Ascending aorta (tissue), 2 donors: ENCODE measurements around the gene SDK1. TPM values are rescaled to one million over a fixed set of nuclear protein-coding genes. Genes with fewer than 3 reads are reported as not detected.

Experiments
- DNase-seq, 2 donors: peaks; one replicate each; pipeline ENCODE4 v3.0.0-alpha.2; 2019; ENCODE audit warnings: low spot score in 2 of 2
- H3K27ac ChIP-seq, 2 donors: fragments of 200-600 bp; sonication (generic); one replicate each; pipeline ENCODE4 v1.5.1; 2016 to 2017; ENCODE audit warnings: mild to moderate bottlenecking in 1 of 2
- H3K27me3 ChIP-seq: fragments of 200-600 bp; sonication (generic); one replicate; pipeline ENCODE4 v1.5.1; 2017
- H3K36me3 ChIP-seq, 2 donors: fragments of 200-600 bp; sonication (generic); one replicate each; pipeline ENCODE4 v1.5.1; 2016
- H3K4me1 ChIP-seq, 2 donors: fragments of 200-600 bp; sonication (generic); one replicate each; pipeline ENCODE4 v1.5.1; 2016 to 2017; ENCODE audit warnings: mild to moderate bottlenecking in 1 of 2
- H3K4me3 ChIP-seq, 2 donors: fragments of 200-600 bp; sonication (generic); one replicate each; pipeline ENCODE4 v1.5.1; 2016 to 2017; ENCODE audit warnings: mild to moderate bottlenecking in 1 of 2
- H3K9me3 ChIP-seq, 2 donors: fragments of 200-600 bp; sonication (generic); one replicate each; pipeline ENCODE4 v1.5.1; 2016
- intact Hi-C: fragments of 100-400 bp; cut with DNase I; formaldehyde crosslinking; loops from one replicate; pipeline ENCODE4 v1.15.1; 2023
- total RNA-seq: library from RNA; depleted of rRNA; stranded (reverse); fragments of >200 nt; gene quantifications from one replicate; pipeline ENCODE4 v1.1.0, GENCODE V29; 2016
- TF ChIP-seq, protein P1 (sequence below), 3 experiments: fragments of 200-600 bp in 2 of 3; fragments of 450-650 bp in 1 of 3; sonication (generic) in 2 of 3; IDR thresholded peaks; one replicate each; pipeline ENCODE4 v1.5.1; 2016 to 2019; ENCODE audit warnings: antibody characterized with exemption in 3 of 3, mild to moderate bottlenecking in 1 of 3, moderate library complexity in 1 of 3

The SDK1 gene
- total RNA-seq, 1 donor from 2014 or later = 13.3 TPM

DNA sequence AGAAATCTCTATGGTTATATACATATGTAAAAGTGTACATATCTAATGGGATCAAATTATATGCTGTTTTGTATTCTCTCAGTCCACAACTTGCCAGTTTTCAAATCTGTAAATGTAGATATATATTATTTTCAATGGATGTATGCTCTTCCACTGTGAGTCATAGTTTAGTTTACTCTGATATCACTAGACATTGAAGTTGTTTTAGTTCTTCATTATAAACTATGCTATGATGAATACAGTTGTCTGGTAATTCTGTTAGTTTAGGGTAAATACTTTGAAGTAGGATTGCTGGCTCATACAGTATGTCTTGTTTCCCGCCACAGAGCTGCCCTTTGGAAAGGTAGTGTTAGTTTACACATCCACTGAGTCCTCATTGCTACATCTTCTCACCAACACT lies 25.2 kb downstream of the SDK1 start:
- TF ChIP-seq, protein P1, sequence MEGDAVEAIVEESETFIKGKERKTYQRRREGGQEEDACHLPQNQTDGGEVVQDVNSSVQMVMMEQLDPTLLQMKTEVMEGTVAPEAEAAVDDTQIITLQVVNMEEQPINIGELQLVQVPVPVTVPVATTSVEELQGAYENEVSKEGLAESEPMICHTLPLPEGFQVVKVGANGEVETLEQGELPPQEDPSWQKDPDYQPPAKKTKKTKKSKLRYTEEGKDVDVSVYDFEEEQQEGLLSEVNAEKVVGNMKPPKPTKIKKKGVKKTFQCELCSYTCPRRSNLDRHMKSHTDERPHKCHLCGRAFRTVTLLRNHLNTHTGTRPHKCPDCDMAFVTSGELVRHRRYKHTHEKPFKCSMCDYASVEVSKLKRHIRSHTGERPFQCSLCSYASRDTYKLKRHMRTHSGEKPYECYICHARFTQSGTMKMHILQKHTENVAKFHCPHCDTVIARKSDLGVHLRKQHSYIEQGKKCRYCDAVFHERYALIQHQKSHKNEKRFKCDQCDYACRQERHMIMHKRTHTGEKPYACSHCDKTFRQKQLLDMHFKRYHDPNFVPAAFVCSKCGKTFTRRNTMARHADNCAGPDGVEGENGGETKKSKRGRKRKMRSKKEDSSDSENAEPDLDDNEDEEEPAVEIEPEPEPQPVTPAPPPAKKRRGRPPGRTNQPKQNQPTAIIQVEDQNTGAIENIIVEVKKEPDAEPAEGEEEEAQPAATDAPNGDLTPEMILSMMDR (IDR thresholded peaks at IDR 0.05) = no peak
- Histone ChIP-seq H3K4me3 (no peak overlapping the region), H3K27me3 (no peaks in the 10 kb centered on the region), H3K4me1 (no peaks in the 10 kb centered on the region), H3K9me3 (no peaks in the 10 kb centered on the region), H3K27ac (no peak overlapping the region), H3K36me3 (no peaks in the 10 kb centered on the region)
- no peak for DNase-seq
- intact Hi-C loops = no loop called here

DNA sequence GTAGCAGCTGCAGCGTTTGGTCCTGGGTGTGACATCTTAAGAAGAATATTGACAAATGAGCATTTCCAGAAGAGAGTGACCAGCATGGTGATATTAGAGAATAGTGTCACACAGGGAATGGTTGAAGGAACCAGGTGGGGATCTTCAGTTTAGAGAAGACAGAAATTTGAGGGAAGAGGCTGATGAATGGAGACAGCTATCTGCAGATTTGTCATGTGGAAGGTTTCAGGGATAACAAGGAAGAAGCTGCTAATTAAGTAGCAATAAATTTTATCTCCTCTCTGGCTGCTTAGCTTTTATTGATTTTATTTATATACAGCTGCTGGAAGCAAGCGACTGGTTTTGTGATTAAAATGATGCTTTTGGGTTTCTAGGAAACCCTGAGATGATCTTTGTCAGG lies 26.0 kb downstream of the SDK1 start:
- DNase-seq = no peak
- TF ChIP-seq, protein P1 (IDR thresholded peaks at IDR 0.05) = no peak
- intact Hi-C loops = no loop called here
- Histone ChIP-seq H3K36me3 (no peaks in the 10 kb centered on the region), H3K27me3 (no peaks in the 10 kb centered on the region), H3K4me3 (no peak overlapping the region), H3K4me1 (no peaks in the 10 kb centered on the region), H3K27ac (no peak overlapping the region), H3K9me3 (no peaks in the 10 kb centered on the region)

DNA sequence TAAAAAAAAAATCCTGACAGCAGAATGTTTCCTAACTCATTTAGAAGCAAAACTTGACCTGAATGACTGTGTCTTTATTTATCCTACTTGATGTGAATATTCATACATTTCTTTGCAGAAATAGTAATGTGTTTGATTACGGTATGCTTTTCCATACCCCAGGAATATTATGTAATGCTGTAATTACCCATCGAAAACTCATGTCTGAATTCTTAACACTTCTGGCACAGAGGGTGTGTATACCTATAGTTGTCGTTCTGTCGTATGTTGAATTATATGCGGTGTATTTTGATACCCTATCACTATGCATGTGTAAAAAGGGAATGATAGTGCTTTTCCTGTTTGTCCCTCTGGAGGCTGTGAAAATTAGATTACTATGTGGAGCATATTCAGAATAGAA lies 26.6 kb downstream of the SDK1 start:
- no peaks in the 10 kb centered on the region for H3K4me1 ChIP-seq
- intact Hi-C loops = no loop called here
- TF ChIP-seq, protein P1 (IDR thresholded peaks at IDR 0.05) = no peak
- H3K27me3 ChIP-seq = no peaks in the 10 kb centered on the region
- no peaks in the 10 kb centered on the region for H3K36me3 ChIP-seq
- no peaks in the 10 kb centered on the region for H3K9me3 ChIP-seq
- no peak overlapping the region for H3K4me3 ChIP-seq
- DNase-seq = no peak
- no peak overlapping the region for H3K27ac ChIP-seq

DNA sequence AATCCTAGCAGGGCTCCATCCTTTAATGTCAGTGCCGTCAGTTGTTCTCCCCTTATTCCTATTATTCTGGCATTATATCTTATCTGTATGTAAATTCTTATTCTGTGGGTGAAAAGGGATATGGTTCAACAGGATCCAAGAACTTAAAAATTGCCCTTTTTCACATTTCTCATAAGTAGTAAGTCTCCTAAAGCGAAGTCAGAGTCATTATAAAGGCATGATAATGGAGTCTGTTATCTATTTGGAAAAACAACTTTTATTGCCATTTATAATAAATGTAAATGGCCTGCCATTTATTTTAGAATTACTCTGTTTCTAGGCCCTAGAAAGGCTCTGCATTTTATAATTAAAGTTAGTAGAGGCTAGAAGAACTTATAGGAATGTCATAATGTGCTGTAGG lies 31.3 kb downstream of the SDK1 start:
- Histone ChIP-seq H3K4me1 (no peaks in the 10 kb centered on the region), H3K27ac (no peak overlapping the region), H3K27me3 (no peaks in the 10 kb centered on the region), H3K4me3 (no peak overlapping the region), H3K36me3 (no peaks in the 10 kb centered on the region), H3K9me3 (no peaks in the 10 kb centered on the region)
- no peak for DNase-seq
- TF ChIP-seq, protein P1 (IDR thresholded peaks at IDR 0.05) = no peak
- intact Hi-C loops = no loop called here

DNA sequence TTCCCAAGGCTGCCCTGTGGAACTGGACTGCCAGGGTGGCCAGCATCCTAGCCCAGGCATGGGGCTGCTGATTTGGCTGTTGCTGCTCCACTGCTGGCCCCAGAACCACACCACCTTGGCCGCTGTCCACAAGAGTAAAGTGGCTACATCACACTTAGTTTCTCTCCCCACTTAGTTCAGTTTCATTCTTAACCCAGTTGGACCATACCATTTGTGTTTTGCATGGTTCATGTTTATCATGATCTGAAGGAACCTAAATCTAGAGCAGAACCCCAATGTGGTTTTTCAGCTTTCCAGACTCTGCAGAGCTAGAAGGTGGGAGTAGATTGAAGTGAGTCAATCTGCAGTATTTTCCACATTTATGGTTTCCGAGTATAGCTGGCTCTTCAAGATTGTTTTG lies 32.8 kb downstream of the SDK1 start:
- intact Hi-C loops = no loop called here
- Histone ChIP-seq H3K4me1 (no peaks in the 10 kb centered on the region), H3K27me3 (no peaks in the 10 kb centered on the region), H3K36me3 (no peaks in the 10 kb centered on the region), H3K4me3 (no peak overlapping the region), H3K27ac (no peak overlapping the region), H3K9me3 (no peaks in the 10 kb centered on the region)
- TF ChIP-seq, protein P1 (IDR thresholded peaks at IDR 0.05) = no peak
- DNase-seq = no peak

DNA sequence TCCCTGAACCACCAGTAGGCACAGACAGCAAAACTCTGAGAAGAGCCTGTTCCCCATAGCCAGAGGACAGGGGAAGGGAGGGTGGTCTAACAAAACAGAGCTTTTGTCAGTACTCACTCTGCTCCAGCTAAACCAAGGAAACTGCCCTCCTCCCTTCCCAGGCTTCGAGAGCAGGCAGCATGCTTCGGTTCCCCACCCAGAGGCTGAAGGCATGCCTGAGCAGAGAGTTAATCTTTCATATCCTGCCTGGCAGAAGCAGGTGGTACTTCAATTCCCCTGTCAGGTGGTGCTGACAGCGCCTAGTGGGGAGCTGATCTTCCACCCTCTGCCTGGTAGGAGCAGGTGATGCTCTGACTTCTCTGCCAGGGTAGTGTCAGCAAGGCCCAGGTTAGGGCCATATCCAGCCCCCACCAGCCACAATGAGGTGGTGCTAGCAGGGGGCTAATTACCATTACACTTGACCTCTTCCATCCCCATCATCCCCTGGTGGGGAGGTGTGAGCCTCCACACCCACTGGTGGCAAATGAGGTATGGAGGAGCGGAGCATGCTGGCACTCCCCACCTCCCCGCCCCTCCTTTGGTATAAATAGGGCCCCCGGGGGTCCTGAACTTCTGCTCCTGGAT lies 35.1 kb downstream of the SDK1 start:
- no peak for DNase-seq
- Histone ChIP-seq H3K4me1 (no peaks in the 10 kb centered on the region), H3K36me3 (no peaks in the 10 kb centered on the region), H3K27me3 (no peaks in the 10 kb centered on the region), H3K4me3 (no peak overlapping the region), H3K27ac (no peak overlapping the region), H3K9me3 (no peaks in the 10 kb centered on the region)
- intact Hi-C loops = no loop called here
- TF ChIP-seq, protein P1 (IDR thresholded peaks at IDR 0.05) = no peak
